Rectal smooth muscle tissue (tissue), 1 donor: ENCODE results near the gene CALM1.

Experiments used
- H3K27ac ChIP-seq: one replicate; pipeline ENCODE4 v1.7.0; 2013; ENCODE audit warnings: low read depth, low read length, inconsistent platforms
- H3K27me3 ChIP-seq: one replicate; pipeline ENCODE4 v1.7.0; 2013; ENCODE audit warnings: low read length; ENCODE audit not compliant: control insufficient read depth, insufficient read depth
- H3K36me3 ChIP-seq: one replicate; pipeline ENCODE4 v1.7.0; 2013; ENCODE audit warnings: low read length; ENCODE audit not compliant: control insufficient read depth, insufficient read depth
- H3K4me1 ChIP-seq: one replicate; pipeline ENCODE4 v1.7.0; 2013; ENCODE audit warnings: low read length; ENCODE audit not compliant: control insufficient read depth, insufficient read depth
- H3K4me3 ChIP-seq: one replicate; pipeline ENCODE4 v1.7.0; 2013; ENCODE audit warnings: low read length
- H3K9ac ChIP-seq: one replicate; pipeline ENCODE4 v1.7.0; 2013; ENCODE audit warnings: low read length

CALM1 gene

GRCh38 chr14:90405101-90405500 lies 8.3 kb downstream of the CALM1 start:
- Histone ChIP-seq H3K4me1 (peaks cover 80% of the 10 kb centered on the region), H3K27ac (peak overlapping the region; percentile 88), H3K4me3 (no peak overlapping the region), H3K9ac (no peak overlapping the region), H3K36me3 (peaks cover 46% of the 10 kb centered on the region), H3K27me3 (no peaks in the 10 kb centered on the region)

- Histone ChIP-seq H3K27ac (peak overlapping the region; percentile 88), H3K36me3 (peaks cover 42% of the 10 kb centered on the region), H3K4me3 (no peak overlapping the region), H3K4me1 (peaks cover 74% of the 10 kb centered on the region), H3K27me3 (no peaks in the 10 kb centered on the region), H3K9ac (no peak overlapping the region)
These were observed 8.9 kb downstream of the CALM1 start for GRCh38 chr14:90405755-90406154.

- peaks cover 36% of the 10 kb centered on the region for H3K36me3 ChIP-seq
- no peak overlapping the region for H3K4me3 ChIP-seq
- H3K27me3 ChIP-seq: no peaks in the 10 kb centered on the region
- H3K4me1 ChIP-seq: peaks cover 67% of the 10 kb centered on the region
- H3K9ac ChIP-seq: no peak overlapping the region
- H3K27ac ChIP-seq: peak overlapping the region; percentile 88
These were observed 9.6 kb downstream of the CALM1 start for GRCh38 chr14:90406384-90406798.

- H3K36me3 ChIP-seq: peaks cover 28% of the 10 kb centered on the region
- H3K27me3 ChIP-seq: no peaks in the 10 kb centered on the region
- no peak overlapping the region for H3K9ac ChIP-seq
- H3K4me3 ChIP-seq: no peak overlapping the region
- peak overlapping the region; percentile 88 for H3K27ac ChIP-seq
- peaks cover 59% of the 10 kb centered on the region for H3K4me1 ChIP-seq
These were observed 10.4 kb downstream of the CALM1 start for GRCh38 chr14:90407230-90407629.

- no peak overlapping the region for H3K9ac ChIP-seq
- H3K4me1 ChIP-seq: peaks cover 47% of the 10 kb centered on the region
- no peak overlapping the region for H3K4me3 ChIP-seq
- H3K27me3 ChIP-seq: no peaks in the 10 kb centered on the region
- H3K27ac ChIP-seq: peak overlapping the region; percentile 83
- peaks cover 17% of the 10 kb centered on the region for H3K36me3 ChIP-seq
These were observed 11.9 kb downstream of the CALM1 start for GRCh38 chr14:90408713-90409112.

- peaks cover 42% of the 10 kb centered on the region for H3K4me1 ChIP-seq
- peak overlapping the region; percentile 83 for H3K27ac ChIP-seq
- no peak overlapping the region for H3K9ac ChIP-seq
- no peaks in the 10 kb centered on the region for H3K27me3 ChIP-seq
- H3K4me3 ChIP-seq: no peak overlapping the region
- peaks cover 12% of the 10 kb centered on the region for H3K36me3 ChIP-seq
These were observed 12.4 kb downstream of the CALM1 start for GRCh38 chr14:90409209-90409730.

- no peaks in the 10 kb centered on the region for H3K36me3 ChIP-seq
- H3K27me3 ChIP-seq: no peaks in the 10 kb centered on the region
- H3K9ac ChIP-seq: no peak overlapping the region
- H3K4me1 ChIP-seq: peaks cover 24% of the 10 kb centered on the region
- no peak overlapping the region for H3K4me3 ChIP-seq
- no peak overlapping the region for H3K27ac ChIP-seq
These were observed 15.2 kb downstream of the CALM1 start for GRCh38 chr14:90412058-90412457.

GRCh38 chr14:90416720-90417119 lies 19.9 kb downstream of the CALM1 start:
- Histone ChIP-seq H3K36me3 (no peaks in the 10 kb centered on the region), H3K27ac (no peak overlapping the region), H3K9ac (no peak overlapping the region)

GRCh38 chr14:90418053-90418452 lies 21.2 kb downstream of the CALM1 start:
- Histone ChIP-seq H3K4me3 (no peak overlapping the region), H3K4me1 (peaks cover 7% of the 10 kb centered on the region), H3K27me3 (no peaks in the 10 kb centered on the region), H3K9ac (no peak overlapping the region), H3K27ac (no peak overlapping the region), H3K36me3 (no peaks in the 10 kb centered on the region)

More at GRCh38 chr14:90416720-90417119, 19.9 kb downstream of the CALM1 start:
- no peak overlapping the region for H3K4me3 ChIP-seq
- peaks cover 7% of the 10 kb centered on the region for H3K4me1 ChIP-seq
- H3K27me3 ChIP-seq: no peaks in the 10 kb centered on the region

GRCh38 chr14:90419200-90419599 lies 22.4 kb downstream of the CALM1 start:
- Histone ChIP-seq H3K27ac (peak overlapping the region; percentile 38), H3K27me3 (no peaks in the 10 kb centered on the region), H3K9ac (no peak overlapping the region), H3K4me3 (no peak overlapping the region), H3K36me3 (no peaks in the 10 kb centered on the region), H3K4me1 (peaks cover 7% of the 10 kb centered on the region)

- no peaks in the 10 kb centered on the region for H3K36me3 ChIP-seq
- H3K4me3 ChIP-seq: no peak overlapping the region
- H3K9ac ChIP-seq: no peak overlapping the region
- H3K4me1 ChIP-seq: peaks cover 7% of the 10 kb centered on the region
- H3K27me3 ChIP-seq: no peaks in the 10 kb centered on the region
- H3K27ac ChIP-seq: no peak overlapping the region
These were observed 24.3 kb downstream of the CALM1 start for GRCh38 chr14:90421001-90421631.

- Histone ChIP-seq H3K9ac (no peak overlapping the region), H3K4me3 (no peak overlapping the region)
These were observed 24.8 kb downstream of the CALM1 start for GRCh38 chr14:90421632-90422020.

GRCh38 chr14:90423166-90423565 lies 26.3 kb downstream of the CALM1 start:
- no peaks in the 10 kb centered on the region for H3K36me3 ChIP-seq
- no peak overlapping the region for H3K4me3 ChIP-seq
- H3K27me3 ChIP-seq: no peaks in the 10 kb centered on the region
- peaks cover 7% of the 10 kb centered on the region for H3K4me1 ChIP-seq
- no peak overlapping the region for H3K27ac ChIP-seq
- no peak overlapping the region for H3K9ac ChIP-seq

More at GRCh38 chr14:90421632-90422020, 24.8 kb downstream of the CALM1 start:
- Histone ChIP-seq H3K36me3 (no peaks in the 10 kb centered on the region), H3K27ac (no peak overlapping the region), H3K4me1 (peaks cover 6% of the 10 kb centered on the region), H3K27me3 (no peaks in the 10 kb centered on the region)
